ENCODE measurements around the gene KIRREL3.

DNA sequence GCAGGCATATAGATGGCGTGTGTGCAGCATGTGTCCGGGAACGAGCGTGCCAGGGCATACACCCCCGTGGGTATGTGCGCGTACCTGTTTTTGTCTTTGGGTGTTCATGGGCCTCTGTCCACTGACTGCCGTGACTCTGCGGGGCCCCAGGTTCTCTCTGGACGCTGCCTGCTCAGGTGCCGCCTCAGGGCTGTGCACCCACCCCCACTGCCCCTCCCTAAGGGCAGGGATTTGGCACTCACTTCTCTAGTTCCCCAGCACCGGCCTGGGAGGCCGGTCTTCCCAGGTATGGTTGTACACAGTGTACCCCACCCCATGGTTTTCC is 533.6 kb downstream of the KIRREL3 start:
- TF ChIP-seq, protein P1, sequence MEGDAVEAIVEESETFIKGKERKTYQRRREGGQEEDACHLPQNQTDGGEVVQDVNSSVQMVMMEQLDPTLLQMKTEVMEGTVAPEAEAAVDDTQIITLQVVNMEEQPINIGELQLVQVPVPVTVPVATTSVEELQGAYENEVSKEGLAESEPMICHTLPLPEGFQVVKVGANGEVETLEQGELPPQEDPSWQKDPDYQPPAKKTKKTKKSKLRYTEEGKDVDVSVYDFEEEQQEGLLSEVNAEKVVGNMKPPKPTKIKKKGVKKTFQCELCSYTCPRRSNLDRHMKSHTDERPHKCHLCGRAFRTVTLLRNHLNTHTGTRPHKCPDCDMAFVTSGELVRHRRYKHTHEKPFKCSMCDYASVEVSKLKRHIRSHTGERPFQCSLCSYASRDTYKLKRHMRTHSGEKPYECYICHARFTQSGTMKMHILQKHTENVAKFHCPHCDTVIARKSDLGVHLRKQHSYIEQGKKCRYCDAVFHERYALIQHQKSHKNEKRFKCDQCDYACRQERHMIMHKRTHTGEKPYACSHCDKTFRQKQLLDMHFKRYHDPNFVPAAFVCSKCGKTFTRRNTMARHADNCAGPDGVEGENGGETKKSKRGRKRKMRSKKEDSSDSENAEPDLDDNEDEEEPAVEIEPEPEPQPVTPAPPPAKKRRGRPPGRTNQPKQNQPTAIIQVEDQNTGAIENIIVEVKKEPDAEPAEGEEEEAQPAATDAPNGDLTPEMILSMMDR (conservative IDR thresholded peaks at IDR 0.05; ENCODE audit: low read depth, low read length), result no peak
- no peak for TF ChIP-seq EZH2 (IDR thresholded peaks at IDR 0.05; ENCODE audit: low read length, unreplicated experiment)

Data from PC-3 (cell line).